ENCODE data around the gene SENP7. TPM values are rescaled to one million over a fixed set of nuclear protein-coding genes. Genes with fewer than 3 reads are reported as not detected.

SENP7 gene, protein sequence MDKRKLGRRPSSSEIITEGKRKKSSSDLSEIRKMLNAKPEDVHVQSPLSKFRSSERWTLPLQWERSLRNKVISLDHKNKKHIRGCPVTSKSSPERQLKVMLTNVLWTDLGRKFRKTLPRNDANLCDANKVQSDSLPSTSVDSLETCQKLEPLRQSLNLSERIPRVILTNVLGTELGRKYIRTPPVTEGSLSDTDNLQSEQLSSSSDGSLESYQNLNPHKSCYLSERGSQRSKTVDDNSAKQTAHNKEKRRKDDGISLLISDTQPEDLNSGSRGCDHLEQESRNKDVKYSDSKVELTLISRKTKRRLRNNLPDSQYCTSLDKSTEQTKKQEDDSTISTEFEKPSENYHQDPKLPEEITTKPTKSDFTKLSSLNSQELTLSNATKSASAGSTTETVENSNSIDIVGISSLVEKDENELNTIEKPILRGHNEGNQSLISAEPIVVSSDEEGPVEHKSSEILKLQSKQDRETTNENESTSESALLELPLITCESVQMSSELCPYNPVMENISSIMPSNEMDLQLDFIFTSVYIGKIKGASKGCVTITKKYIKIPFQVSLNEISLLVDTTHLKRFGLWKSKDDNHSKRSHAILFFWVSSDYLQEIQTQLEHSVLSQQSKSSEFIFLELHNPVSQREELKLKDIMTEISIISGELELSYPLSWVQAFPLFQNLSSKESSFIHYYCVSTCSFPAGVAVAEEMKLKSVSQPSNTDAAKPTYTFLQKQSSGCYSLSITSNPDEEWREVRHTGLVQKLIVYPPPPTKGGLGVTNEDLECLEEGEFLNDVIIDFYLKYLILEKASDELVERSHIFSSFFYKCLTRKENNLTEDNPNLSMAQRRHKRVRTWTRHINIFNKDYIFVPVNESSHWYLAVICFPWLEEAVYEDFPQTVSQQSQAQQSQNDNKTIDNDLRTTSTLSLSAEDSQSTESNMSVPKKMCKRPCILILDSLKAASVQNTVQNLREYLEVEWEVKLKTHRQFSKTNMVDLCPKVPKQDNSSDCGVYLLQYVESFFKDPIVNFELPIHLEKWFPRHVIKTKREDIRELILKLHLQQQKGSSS
- 5.4 and 11.0 TPM in 2 replicates for total RNA-seq

DNA sequence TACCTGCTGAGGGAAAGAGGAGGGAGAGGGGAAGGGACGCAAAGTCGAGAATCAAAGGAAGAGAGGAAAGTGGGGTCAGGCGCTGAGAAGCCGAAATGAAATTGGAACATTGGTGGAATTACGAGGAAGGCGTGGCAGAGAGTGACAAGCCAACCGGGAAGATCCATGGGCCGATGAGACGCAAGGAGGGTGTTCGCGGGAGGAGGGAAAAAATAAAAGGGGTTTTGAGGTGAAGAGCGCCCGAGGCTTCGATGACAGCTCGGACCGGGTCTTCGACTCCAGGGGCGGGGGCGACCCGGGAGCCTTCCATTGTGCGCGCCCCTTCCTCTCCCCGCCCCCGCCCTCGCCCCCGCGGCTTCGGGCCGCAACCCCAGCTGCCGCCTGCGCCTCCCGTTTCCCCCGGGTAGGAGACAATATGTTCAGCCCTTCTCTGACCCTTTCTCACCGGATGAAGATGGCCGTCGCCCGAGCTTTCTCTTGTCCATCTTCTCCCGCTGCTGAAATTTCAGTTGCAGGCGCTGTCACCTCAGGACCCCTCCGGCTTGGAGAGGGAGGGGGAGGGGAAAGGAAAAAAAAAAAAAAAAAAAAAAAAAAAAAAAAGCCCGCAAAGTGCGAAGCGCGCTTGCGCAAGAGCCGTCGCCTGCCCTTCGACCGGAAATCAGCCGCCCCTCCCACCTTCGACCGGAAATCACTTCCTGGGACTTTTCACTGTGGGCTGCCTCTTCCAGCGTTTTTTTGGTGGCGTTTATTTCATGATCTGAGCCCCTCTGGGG is at the start of gene SENP7:
Gene SENP7 (minus strand): TSS at position 567 of the 773 bp plus-strand sequence. CDS start 82 bp downstream, at position 485.

DNA sequence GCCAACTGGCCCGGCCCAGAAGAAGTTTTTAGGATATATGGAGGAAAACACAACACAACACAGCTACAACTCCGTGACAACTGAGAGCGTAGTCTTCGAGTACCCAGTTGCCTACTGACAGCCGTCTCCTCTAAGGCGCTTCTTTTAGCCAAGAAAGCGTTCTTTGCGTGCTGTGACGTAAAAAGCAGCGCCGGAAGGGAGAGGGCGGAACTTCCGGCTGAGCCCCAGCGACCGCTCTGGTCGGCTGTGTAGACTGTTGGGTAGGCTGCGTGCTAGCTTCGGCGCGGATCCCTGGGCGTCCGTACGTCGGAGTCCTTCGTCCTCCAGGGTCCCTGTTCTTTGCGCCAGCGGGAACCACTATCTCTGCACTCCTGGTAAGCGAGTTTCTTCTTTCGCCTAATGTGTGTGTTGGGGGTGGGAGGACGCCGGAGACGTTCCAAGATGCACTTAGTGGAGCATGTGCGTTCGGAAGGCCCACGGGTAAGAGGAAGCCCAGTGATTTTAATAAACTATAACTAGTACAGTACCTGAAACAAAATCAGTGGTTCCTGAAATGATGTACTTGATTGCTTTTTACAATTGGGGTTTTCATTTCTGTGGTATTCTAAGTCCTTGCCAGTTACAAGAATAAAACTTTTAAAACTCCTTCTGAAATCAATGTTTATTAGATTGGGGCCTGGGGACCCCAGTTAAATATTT is 48.8 kb upstream of the SENP7 start, which contains the start of gene TRMT10C:
Gene TRMT10C (plus strand): TSS at position 239 of the 699 bp plus-strand sequence. CDS start 2,914 bp downstream, outside the sequence.

GRCh38 chr3:101320475-101320874 is 192.5 kb downstream of the SENP7 start, which contains the start of gene IMPG2:
IMPG2 (minus strand) TSS chr3:101320575; CDS start chr3:101320372, 203 bp downstream.

Other genes with a start within 250 kb of the SENP7 start
- 0.20 and 0.37 TPM in 2 replicates for gene IMPG2, start 192.6 kb downstream of the SENP7 start, total RNA-seq
- gene TRMT10C, start 48.7 kb upstream of the SENP7 start, total RNA-seq: 17.4 and 17.5 TPM in 2 replicates
- gene PCNP, start 61.0 kb upstream of the SENP7 start, total RNA-seq: 43.2 and 63.2 TPM in 2 replicates
- gene ZBTB11, start 163.9 kb upstream of the SENP7 start, total RNA-seq: 11.4 and 12.3 TPM in 2 replicates
- gene RPL24, start 173.5 kb upstream of the SENP7 start, total RNA-seq: 1,532 and 1,545 TPM in 2 replicates
- gene CEP97, start 211.4 kb upstream of the SENP7 start, total RNA-seq: 3.3 and 4.1 TPM in 2 replicates

Measured in cardiac ventricle fibroblast (primary cell).